GM12874 (cell line): ENCODE data around the gene CDHR2.

Experiments
- TF ChIP-seq, protein P1 (sequence below): IDR thresholded peaks from 2 replicates; pipeline ENCODE4 v1.5.1; 2011; ENCODE audit warnings: low read depth, mild to moderate bottlenecking, control low read depth, low read length, moderate library complexity; ENCODE audit not compliant: insufficient read depth

Gene CDHR2

DNA sequence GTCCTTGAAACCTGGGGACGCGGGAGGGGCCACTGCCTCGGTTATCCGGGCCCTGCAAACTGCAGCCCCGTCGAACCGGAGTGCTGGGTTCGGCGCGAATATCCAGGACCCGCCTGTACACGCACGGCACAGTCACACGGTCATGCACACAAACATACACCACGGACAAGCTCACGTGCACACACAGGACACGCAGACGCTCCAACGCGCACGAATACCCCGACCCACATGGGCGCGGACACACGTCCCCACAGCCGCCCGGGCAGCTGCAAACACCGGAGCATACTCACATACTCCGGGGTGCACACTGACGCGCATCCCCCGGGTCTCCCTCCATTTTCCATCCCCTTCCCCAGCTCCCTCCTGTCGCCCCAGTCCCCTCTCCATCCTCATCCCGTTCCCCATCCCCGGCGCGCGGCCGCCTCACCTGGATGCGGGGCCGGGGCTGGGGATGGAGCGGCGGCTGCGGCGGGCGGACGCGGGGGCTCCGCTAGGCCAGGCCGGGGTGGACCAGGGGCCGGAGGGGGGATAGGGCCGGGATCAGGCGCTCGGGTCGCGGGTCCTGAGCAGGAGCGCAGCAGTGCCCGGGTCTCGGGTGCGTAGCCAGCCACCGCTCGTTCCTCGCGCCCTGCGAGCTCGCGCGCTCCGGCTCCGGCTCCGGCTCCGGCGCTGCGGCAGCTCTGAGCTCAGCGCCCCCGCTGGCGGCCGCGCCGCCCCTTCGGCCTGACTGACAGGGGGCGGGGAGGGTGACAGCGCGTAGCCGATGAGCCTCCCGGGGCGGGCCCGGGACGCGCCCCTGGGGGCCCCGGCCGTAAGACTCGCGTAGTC, 80.9 kb downstream of the CDHR2 start, which contains the start of the genes EIF4E1B and SNCB:
Gene EIF4E1B, plus strand, starts transcription at position 823 of the 828 bp plus-strand sequence. CDS start 12,113 bp downstream, outside the sequence.
Gene SNCB, minus strand, starts transcription at position 682 of the 828 bp plus-strand sequence. CDS start 880 bp downstream, outside the sequence.
- TF ChIP-seq, protein P1, sequence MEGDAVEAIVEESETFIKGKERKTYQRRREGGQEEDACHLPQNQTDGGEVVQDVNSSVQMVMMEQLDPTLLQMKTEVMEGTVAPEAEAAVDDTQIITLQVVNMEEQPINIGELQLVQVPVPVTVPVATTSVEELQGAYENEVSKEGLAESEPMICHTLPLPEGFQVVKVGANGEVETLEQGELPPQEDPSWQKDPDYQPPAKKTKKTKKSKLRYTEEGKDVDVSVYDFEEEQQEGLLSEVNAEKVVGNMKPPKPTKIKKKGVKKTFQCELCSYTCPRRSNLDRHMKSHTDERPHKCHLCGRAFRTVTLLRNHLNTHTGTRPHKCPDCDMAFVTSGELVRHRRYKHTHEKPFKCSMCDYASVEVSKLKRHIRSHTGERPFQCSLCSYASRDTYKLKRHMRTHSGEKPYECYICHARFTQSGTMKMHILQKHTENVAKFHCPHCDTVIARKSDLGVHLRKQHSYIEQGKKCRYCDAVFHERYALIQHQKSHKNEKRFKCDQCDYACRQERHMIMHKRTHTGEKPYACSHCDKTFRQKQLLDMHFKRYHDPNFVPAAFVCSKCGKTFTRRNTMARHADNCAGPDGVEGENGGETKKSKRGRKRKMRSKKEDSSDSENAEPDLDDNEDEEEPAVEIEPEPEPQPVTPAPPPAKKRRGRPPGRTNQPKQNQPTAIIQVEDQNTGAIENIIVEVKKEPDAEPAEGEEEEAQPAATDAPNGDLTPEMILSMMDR, result 0 out of 2 replicates have a peak, but pooled peaks have one; percentile 3

DNA sequence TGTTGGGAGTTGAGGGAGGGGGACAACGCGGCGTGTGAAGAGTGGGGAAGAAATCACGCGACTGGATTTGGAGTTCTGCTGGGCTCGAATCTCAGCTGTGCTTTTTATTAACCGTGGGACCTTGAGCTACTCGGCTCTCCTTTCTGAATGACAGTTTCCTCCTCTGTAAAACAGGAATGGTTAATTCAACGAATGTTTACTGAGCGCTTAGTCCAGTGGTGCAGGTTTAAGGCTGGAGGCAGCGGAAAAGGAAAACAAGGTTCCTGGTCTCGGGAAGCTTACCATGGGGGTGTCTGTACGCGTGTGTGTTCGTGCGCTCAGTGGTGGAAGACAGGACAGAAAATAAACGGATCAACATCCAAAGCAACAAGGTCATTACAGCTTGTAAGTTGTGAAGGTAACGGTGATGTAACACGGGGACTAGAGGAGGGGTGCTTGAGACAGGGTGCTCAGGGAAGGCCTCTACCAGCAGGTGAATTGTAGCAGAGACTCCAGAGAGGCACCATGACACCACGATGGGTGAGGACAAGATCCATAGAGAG, 81.6 kb downstream of the CDHR2 start:
- TF ChIP-seq, protein P1, result no peak

DNA sequence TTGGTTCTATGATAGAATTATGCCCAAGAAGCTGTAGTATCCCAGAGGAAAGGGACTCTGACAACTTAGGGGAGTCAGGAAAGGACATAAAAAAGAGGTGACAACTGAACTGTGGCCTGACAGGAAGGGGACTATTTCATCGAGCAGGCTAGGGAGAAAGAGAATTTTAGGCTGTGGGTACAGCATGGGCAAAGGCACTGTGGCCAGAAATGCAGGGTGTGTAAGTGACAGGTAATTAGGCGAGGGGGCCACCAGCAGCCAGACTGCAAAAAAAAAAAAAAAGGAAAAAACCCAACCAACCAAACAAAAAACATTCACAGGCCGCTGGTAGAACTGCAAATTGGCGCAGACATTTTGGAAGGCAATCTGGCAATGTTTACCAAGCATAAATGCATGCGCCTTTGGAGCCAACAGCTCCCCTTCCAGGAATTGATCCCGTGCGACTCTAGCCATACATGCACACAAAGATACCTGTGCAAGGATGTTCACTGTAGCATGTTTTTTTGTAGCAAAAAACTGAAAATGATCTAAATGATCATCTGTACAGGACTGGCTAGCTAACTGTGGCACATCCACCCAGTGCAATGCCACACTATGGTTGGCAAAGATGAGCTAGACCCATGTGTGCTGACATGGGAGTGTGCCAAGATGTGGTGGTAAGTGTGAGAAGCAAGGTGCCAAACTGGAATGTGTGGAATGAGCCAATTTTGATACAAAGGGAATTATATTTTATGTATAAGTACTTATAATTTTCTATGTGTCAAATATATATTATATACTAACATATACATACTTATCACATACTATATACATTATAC, 82.5 kb downstream of the CDHR2 start:
- TF ChIP-seq, protein P1, result no peak

DNA sequence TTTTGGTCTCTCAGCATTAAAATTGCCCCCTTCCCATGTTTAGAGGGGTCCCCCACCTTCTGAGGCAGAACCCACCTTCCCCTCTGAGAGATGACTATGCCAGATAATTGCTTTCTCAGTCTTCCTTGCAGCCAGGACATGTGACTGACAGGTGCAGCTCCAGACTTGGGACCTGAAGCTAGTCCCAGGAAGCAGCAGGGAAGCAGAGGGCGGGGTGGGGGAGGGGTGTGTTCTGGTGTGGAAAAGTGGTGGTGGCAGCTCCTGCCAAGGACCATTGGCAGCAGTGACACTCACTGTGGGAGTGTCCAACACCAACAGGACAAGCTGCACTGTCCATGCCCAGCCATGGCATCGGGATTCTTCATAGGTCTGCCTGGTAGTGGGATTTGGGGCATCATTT, 83.6 kb downstream of the CDHR2 start:
- TF ChIP-seq, protein P1, result no peak

DNA sequence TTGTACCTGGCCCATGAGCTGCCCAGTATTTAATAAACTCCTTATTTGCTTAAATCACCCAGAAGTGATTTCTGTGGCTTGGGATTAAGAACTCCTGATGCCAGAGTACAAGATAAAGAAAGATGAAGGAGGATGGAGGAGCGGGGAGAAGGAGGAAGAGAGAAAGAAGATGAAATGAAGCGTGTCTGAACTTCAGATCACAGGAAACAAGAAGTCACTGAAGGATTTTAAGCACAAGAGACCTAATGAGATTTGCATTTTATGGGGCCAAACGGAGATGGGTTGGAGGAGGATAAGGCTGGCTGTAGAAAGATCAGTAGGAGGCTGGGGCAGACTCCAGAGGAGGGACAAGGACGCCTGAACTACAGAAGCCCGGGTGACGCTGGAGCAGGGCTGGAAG, 84.5 kb downstream of the CDHR2 start:
- TF ChIP-seq, protein P1, result no peak

DNA sequence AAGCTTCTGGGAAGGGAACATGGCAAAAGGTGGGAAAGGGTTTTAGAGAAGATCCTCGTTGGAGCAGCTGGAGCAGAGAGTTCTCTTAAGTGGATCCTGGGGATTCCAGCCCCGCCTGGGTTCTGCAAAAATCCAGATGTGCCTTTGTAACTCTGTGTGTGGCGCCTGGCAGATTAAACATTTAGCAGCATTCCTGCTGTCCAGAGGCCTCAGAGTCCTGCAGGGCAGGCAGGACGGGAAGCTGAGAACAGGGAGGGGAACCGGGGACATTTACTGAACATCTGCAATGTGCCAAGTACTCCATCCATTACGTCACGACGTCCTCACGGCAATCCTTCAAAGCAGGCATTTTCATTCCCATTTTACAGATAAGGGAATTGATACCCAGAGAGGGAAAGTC, 87.3 kb downstream of the CDHR2 start:
- TF ChIP-seq, protein P1, result no peak

DNA sequence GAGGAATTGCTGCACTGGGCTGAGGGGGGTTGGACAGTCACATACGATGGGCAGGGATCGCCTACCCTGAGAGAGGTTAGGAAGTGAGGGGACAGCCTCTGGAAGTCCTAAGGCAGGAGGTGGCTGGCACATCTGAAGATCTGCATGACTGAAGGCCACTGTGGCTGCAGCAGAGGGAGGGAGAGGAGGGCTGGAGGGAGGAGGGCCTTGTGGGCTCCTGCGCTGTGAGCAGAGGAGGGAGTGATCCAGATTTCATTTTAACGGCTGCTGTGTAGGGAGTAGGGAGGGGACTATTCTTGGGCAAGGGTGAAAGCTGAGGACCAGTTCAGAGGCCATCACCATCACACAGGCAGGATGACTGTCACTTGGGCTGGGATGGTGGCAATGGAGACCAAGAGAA, 88.4 kb downstream of the CDHR2 start:
- TF ChIP-seq, protein P1, result no peak
